Liver (tissue), 2 donors: ENCODE data around the gene STK17A.
"Not testable (repeated sequence)": the region's sequence is repeated elsewhere in the genome, so short reads cannot be mapped to it uniquely, and the experiment has no call there.

ENCODE experiments used
- FOXA1 ChIP-seq: IDR thresholded peaks from 2 replicates; pipeline ENCODE4 v1.6.1; 2016; ENCODE audit warnings: antibody characterized with exemption
- TF ChIP-seq, protein P1 (sequence below): fragments of 150-350 bp; IDR thresholded peaks from 2 replicates; pipeline ENCODE4 v1.5.1; 2017; ENCODE audit warnings: improper control_type of control experiment, low read depth, low read length; ENCODE audit not compliant: missing input control
- TF ChIP-seq, protein P2 (sequence below): IDR thresholded peaks from 2 replicates; pipeline ENCODE4 v1.6.1; 2016; ENCODE audit warnings: antibody characterized with exemption, mild to moderate bottlenecking
- donor health status: healthy.

DNA sequence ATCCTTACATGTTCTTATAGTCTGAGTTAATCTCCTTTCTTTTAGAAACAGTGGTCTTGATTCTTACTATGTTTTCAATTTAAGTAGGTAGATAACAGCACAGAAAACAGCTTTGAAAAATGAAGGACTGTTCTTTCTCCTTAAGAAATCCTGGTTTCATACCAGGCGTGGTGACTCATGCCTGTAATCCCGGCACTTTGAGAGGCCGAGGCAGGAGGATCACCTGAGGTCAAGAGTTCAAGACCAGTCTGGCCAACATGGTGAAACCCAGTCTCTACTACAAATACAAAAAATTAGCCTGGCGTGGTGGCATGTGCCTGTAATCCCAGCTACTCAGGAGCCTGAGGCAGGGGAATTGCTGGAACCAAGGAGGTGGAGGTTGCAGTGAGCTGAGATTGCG, 13.5 kb downstream of the STK17A start:
- TF ChIP-seq, protein P1, sequence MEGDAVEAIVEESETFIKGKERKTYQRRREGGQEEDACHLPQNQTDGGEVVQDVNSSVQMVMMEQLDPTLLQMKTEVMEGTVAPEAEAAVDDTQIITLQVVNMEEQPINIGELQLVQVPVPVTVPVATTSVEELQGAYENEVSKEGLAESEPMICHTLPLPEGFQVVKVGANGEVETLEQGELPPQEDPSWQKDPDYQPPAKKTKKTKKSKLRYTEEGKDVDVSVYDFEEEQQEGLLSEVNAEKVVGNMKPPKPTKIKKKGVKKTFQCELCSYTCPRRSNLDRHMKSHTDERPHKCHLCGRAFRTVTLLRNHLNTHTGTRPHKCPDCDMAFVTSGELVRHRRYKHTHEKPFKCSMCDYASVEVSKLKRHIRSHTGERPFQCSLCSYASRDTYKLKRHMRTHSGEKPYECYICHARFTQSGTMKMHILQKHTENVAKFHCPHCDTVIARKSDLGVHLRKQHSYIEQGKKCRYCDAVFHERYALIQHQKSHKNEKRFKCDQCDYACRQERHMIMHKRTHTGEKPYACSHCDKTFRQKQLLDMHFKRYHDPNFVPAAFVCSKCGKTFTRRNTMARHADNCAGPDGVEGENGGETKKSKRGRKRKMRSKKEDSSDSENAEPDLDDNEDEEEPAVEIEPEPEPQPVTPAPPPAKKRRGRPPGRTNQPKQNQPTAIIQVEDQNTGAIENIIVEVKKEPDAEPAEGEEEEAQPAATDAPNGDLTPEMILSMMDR = not testable (repeated sequence)
- not testable (repeated sequence) for TF ChIP-seq FOXA1
- TF ChIP-seq, protein P2, sequence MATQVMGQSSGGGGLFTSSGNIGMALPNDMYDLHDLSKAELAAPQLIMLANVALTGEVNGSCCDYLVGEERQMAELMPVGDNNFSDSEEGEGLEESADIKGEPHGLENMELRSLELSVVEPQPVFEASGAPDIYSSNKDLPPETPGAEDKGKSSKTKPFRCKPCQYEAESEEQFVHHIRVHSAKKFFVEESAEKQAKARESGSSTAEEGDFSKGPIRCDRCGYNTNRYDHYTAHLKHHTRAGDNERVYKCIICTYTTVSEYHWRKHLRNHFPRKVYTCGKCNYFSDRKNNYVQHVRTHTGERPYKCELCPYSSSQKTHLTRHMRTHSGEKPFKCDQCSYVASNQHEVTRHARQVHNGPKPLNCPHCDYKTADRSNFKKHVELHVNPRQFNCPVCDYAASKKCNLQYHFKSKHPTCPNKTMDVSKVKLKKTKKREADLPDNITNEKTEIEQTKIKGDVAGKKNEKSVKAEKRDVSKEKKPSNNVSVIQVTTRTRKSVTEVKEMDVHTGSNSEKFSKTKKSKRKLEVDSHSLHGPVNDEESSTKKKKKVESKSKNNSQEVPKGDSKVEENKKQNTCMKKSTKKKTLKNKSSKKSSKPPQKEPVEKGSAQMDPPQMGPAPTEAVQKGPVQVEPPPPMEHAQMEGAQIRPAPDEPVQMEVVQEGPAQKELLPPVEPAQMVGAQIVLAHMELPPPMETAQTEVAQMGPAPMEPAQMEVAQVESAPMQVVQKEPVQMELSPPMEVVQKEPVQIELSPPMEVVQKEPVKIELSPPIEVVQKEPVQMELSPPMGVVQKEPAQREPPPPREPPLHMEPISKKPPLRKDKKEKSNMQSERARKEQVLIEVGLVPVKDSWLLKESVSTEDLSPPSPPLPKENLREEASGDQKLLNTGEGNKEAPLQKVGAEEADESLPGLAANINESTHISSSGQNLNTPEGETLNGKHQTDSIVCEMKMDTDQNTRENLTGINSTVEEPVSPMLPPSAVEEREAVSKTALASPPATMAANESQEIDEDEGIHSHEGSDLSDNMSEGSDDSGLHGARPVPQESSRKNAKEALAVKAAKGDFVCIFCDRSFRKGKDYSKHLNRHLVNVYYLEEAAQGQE = not testable (repeated sequence)
